ENCODE measurements around the gene LGALS1.
A peak's percentile ranks its signal among the peaks of the same experiment; 100 is the strongest.

LGALS1 gene

DNA sequence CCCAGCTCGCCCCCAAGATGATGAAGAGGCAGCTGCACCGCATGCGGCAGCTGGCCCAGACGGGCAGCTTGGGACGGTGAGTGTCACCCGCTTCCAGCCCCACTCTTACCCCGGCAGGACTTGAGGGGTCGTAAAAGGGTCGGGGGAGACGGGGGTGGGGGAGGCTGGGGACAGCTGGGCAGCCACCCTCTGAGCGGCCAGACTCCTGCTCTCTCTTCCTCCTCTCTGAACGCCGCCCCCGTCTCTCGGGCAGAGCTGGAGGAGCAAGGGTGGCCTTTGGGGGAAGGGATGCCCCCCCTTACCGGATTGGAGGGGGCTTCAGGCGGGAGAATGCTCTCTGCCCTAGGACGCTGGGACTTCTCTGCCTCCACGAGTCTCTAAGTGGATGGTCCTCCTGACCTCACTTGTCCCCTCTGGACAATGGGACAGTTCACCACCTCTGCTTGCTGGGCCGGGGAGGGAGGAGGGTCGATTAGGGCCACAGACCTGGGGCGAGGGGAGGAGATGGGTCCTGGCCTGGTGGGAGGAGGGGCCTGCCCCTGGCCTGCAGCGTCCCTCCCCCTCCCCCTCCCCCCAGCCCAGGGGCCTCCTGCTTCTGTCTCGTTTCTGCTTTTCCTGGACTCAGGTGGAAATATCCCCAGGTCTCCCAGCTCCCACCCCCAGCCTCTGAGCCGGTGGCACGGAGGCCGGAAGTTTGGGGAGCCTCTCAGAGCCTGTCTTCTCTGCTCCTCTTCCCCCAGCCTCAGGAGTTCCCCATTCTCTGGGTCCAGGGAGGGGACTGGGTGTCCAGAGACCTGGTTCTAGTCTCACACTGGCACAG lies 35.5 kb upstream of the LGALS1 start:
- no peak for TF ChIP-seq CTCF (IDR thresholded peaks at IDR 0.05; ENCODE audit: insufficient read depth, missing control alignments)
- DNase-seq (ENCODE audit: insufficient read length, low spot score), result no peak
- no peak for FAIRE-seq

- FAIRE-seq, result no peak
- no peak for DNase-seq (ENCODE audit: insufficient read length, low spot score)
- no peak for TF ChIP-seq CTCF (IDR thresholded peaks at IDR 0.05; ENCODE audit: insufficient read depth, missing control alignments)
Observed at GRCh38 chr22:37640591-37641560, 34.6 kb upstream of the LGALS1 start.

- no peak for FAIRE-seq
- DNase-seq (ENCODE audit: insufficient read length, low spot score), result no peak
- TF ChIP-seq CTCF (IDR thresholded peaks at IDR 0.05; ENCODE audit: insufficient read depth, missing control alignments), result no peak
Observed at GRCh38 chr22:37641561-37641949, 33.9 kb upstream of the LGALS1 start.

DNA sequence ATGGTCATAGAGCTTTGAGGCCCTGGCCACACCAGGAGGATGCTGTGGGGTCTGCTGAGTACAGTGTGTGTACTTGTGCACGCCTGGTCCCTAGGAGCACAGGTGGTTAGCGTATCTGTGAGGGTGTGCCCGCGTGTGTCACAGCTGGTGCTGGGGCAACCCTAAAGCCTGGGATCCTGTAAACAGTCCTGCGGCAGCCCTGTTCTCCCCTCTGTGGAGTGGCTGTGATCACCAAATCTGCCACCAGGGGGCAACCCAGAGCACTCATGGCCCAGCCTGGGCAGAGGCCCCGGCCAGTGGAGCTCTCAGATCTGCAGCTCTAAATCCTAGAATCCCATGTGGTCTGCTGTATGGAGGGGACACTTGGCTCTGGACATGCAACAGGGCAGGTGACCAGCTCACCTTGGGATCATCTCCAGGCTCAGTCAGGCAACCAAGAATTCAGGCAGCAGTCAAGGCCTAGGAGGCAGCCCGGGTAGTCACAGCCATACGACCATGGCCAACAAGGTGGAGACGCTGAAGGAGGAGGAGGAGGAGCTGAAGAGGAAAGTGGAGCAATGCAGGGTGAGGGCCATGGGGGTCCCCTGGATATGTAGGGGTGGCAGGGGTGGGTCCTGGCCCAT lies 32.1 kb upstream of the LGALS1 start:
- FAIRE-seq (no peak), DNase-seq (ENCODE audit: insufficient read length, low spot score) (peak; percentile 71)
- peak; percentile 80 for TF ChIP-seq CTCF (IDR thresholded peaks at IDR 0.05; ENCODE audit: insufficient read depth, missing control alignments)

DNA sequence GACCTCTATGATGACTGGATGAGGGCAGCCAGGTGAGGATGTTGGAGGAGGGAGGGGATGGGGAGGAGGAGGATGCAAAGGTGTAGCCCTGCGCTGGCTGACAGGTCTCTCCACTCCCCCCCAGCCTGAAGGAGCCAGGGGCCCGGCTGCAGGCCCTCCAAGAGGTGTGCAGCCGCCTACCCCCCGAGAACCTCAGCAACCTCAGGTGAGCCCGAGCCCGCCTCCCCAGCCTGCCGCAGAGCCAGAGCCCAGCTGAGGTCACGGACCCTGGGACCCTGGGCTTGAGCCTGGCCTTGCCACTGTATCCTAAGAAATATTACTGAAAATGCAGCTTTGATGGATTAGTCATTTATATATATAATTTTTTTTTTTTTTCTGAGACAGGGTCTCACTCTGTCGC lies 28.1 kb upstream of the LGALS1 start:
- TF ChIP-seq CTCF (IDR thresholded peaks at IDR 0.05; ENCODE audit: insufficient read depth, missing control alignments), result no peak
- no peak for DNase-seq (ENCODE audit: insufficient read length, low spot score)
- no peak for FAIRE-seq

DNA sequence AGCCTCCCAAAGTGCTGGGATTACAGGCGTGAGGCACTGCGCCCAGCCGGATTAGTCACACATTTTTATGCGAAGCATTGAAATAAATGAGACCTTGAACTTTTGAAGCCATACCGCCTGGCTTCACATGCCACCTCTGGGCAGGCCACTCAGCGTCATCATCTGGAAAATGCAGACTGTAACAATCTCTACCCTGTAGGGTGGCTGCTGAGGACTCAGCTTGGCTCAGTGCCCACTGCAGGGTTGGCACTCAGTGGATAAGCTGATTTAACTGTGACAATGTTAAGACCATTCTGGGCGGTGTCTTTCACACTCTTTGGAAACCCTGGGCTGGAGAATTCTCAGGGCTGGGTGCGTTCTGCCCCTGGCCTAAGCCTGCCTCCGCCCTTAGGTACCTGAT lies 27.5 kb upstream of the LGALS1 start:
- TF ChIP-seq CTCF (IDR thresholded peaks at IDR 0.05; ENCODE audit: insufficient read depth, missing control alignments), result no peak
- FAIRE-seq, result no peak
- DNase-seq (ENCODE audit: insufficient read length, low spot score), result no peak

All from D721Med (cell line).